Measurements from ENCODE around the gene AGBL2.

AGBL2 gene

GRCh38 chr11:47651818-47652469 is 63.2 kb downstream of the AGBL2 start:
- H3K9ac ChIP-seq = no peak overlapping the region
- no peak overlapping the region for H2AFZ ChIP-seq
- H3K4me1 ChIP-seq = no peaks in the 10 kb centered on the region
- H3K27ac ChIP-seq = no peak overlapping the region
- H3K9me3 ChIP-seq (ENCODE audit: control insufficient read depth, low read length) = no peaks in the 10 kb centered on the region
- H3K79me2 ChIP-seq = no peaks in the 10 kb centered on the region
- TF ChIP-seq CTCF (IDR thresholded peaks at IDR 0.05) = no peak
- H3K4me2 ChIP-seq (ENCODE audit: low read length) = no peak overlapping the region
- no peaks in the 10 kb centered on the region for H3K36me3 ChIP-seq (ENCODE audit: control insufficient read depth, insufficient read depth, low read length)
- no peaks in the 10 kb centered on the region for H3K27me3 ChIP-seq (ENCODE audit: control insufficient read depth, insufficient read depth, low read length)
- no peak overlapping the region for H3K4me3 ChIP-seq (ENCODE audit: low read depth, low read length)

- Histone ChIP-seq H3K4me1 (no peaks in the 10 kb centered on the region), H3K36me3 (ENCODE audit: control insufficient read depth, insufficient read depth, low read length) (no peaks in the 10 kb centered on the region), H3K27ac (no peak overlapping the region), H3K9ac (no peak overlapping the region), H3K27me3 (ENCODE audit: control insufficient read depth, insufficient read depth, low read length) (no peaks in the 10 kb centered on the region), H3K4me3 (ENCODE audit: low read depth, low read length) (no peak overlapping the region), H2AFZ (no peak overlapping the region), H3K9me3 (ENCODE audit: control insufficient read depth, low read length) (no peaks in the 10 kb centered on the region), H3K4me2 (ENCODE audit: low read length) (no peak overlapping the region), H3K79me2 (no peaks in the 10 kb centered on the region)
- TF ChIP-seq CTCF (IDR thresholded peaks at IDR 0.05) = no peak
These were observed 65.9 kb downstream of the AGBL2 start for GRCh38 chr11:47649276-47649675.

GRCh38 chr11:47646019-47646418 is 69.2 kb downstream of the AGBL2 start:
- Histone ChIP-seq H3K9ac (no peak overlapping the region), H2AFZ (no peak overlapping the region), H3K36me3 (ENCODE audit: control insufficient read depth, insufficient read depth, low read length) (no peaks in the 10 kb centered on the region), H3K4me2 (ENCODE audit: low read length) (no peak overlapping the region), H3K4me1 (peaks cover 7% of the 10 kb centered on the region), H3K9me3 (ENCODE audit: control insufficient read depth, low read length) (no peaks in the 10 kb centered on the region), H3K27me3 (ENCODE audit: control insufficient read depth, insufficient read depth, low read length) (no peaks in the 10 kb centered on the region), H3K27ac (no peak overlapping the region), H3K4me3 (ENCODE audit: low read depth, low read length) (no peak overlapping the region), H3K79me2 (peaks cover 2% of the 10 kb centered on the region)
- TF ChIP-seq CTCF (IDR thresholded peaks at IDR 0.05) = no peak

GRCh38 chr11:47645500-47645899 is 69.7 kb downstream of the AGBL2 start:
- H3K4me1 ChIP-seq = peaks cover 7% of the 10 kb centered on the region
- TF ChIP-seq CTCF (IDR thresholded peaks at IDR 0.05) = no peak

More at GRCh38 chr11:47645500-47645899, 69.7 kb downstream of the AGBL2 start:
- no peak overlapping the region for H3K27ac ChIP-seq
- no peaks in the 10 kb centered on the region for H3K9me3 ChIP-seq (ENCODE audit: control insufficient read depth, low read length)
- H3K4me3 ChIP-seq (ENCODE audit: low read depth, low read length) = no peak overlapping the region
- H3K36me3 ChIP-seq (ENCODE audit: control insufficient read depth, insufficient read depth, low read length) = no peaks in the 10 kb centered on the region
- no peak overlapping the region for H2AFZ ChIP-seq
- H3K27me3 ChIP-seq (ENCODE audit: control insufficient read depth, insufficient read depth, low read length) = no peaks in the 10 kb centered on the region
- H3K4me2 ChIP-seq (ENCODE audit: low read length) = no peak overlapping the region
- H3K9ac ChIP-seq = no peak overlapping the region
- peaks cover 4% of the 10 kb centered on the region for H3K79me2 ChIP-seq

Measured in parathyroid adenoma (tissue), 2 donors.